GM12878 (cell line): ENCODE data around the gene SPDYE2B.
"Not testable (repeated sequence)": the region's sequence is repeated elsewhere in the genome, so short reads cannot be mapped to it uniquely, and the experiment has no call there.

ENCODE experiments used
- CHD4 ChIP-seq: fragments of 200-600 bp; sonication (generic); IDR thresholded peaks from 2 replicates; pipeline ENCODE4 v1.6.1; 2016; ENCODE audit warnings: mild to moderate bottlenecking
- FOXK2 ChIP-seq: fragments of 450-650 bp; IDR thresholded peaks from 2 replicates; pipeline ENCODE4 v1.6.1; 2017; ENCODE audit warnings: mild to moderate bottlenecking, moderate library complexity
- NBN ChIP-seq: fragments of 450-650 bp; IDR thresholded peaks from 2 replicates; pipeline ENCODE4 v1.6.1; 2016
- NFYA ChIP-seq: IDR thresholded peaks from 2 replicates; pipeline ENCODE4 v1.6.1; 2011; ENCODE audit warnings: low read depth, mild to moderate bottlenecking, low read length, improper control_type of control experiment, borderline replicate concordance
- POLR2A ChIP-seq: IDR thresholded peaks from 2 replicates; pipeline ENCODE4 v1.6.1; 2011; ENCODE audit warnings: low read depth, mild to moderate bottlenecking, low read length
- POU2F2 ChIP-seq: IDR thresholded peaks from 3 replicates; pipeline ENCODE4 v1.6.1; 2011; ENCODE audit warnings: low read depth, mild to moderate bottlenecking, low read length, borderline replicate concordance
- SP1 ChIP-seq: IDR thresholded peaks from one replicate; pipeline ENCODE4 v1.6.1; 2011; ENCODE audit warnings: low read depth, low read length

DNA sequence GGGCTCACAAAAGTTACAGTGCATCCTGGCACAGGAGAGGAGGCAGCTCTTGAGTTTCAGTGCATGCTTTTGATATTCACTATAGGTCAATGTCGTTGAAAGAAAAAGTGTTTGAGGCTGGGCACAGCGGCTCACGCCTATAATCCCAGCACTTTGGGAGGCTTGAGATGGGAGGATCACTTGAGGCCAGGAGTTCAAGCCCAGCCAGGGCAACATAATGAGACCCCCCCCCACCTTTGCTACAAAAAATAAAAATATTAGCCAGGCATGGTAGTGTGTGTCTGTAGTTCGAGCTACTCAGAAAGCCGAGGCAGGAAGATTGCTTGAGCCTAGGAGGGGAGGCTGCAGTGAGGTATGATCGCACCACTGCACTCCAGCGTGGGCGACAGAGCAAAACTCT, 32.0 kb upstream of the SPDYE2B start:
- not testable (repeated sequence) for TF ChIP-seq SP1, FOXK2, POLR2A, CHD4, NFYA, NBN, POU2F2
